Fibroblast of pulmonary artery (primary cell): Measurements from ENCODE around the gene ACP2.

Source experiments
- DNase-seq: peaks from one replicate; pipeline ENCODE4 v3.0.0-alpha.2; 2010; ENCODE audit warnings: low read depth
- H3K4me3 ChIP-seq: replicated peaks from 2 replicates; pipeline ENCODE4 v1.5.1; 2011; ENCODE audit warnings: low read depth, mild to moderate bottlenecking, control low read depth, low read length, moderate library complexity
- CTCF ChIP-seq: IDR thresholded peaks from 2 replicates; pipeline ENCODE4 v1.5.1; 2011; ENCODE audit warnings: mild to moderate bottlenecking, control low read depth, low read length, inconsistent platforms; ENCODE audit errors: missing control alignments

ACP2 gene

GRCh38 chr11:47269002-47269828, 20.6 kb upstream of the ACP2 start:
- peak overlapping the region; percentile 70 for H3K4me3 ChIP-seq
- peak; percentile 87 for DNase-seq
- peak; percentile 3 for TF ChIP-seq CTCF

- H3K4me3 ChIP-seq: no peak overlapping the region
- no peak for TF ChIP-seq CTCF
- DNase-seq: no peak
Observed at GRCh38 chr11:47268448-47269001, 19.9 kb upstream of the ACP2 start.

GRCh38 chr11:47267876-47268275, 19.3 kb upstream of the ACP2 start:
- no peak overlapping the region for H3K4me3 ChIP-seq
- TF ChIP-seq CTCF: no peak
- no peak for DNase-seq

- no peak overlapping the region for H3K4me3 ChIP-seq
- DNase-seq: peak; percentile 9
- TF ChIP-seq CTCF: no peak
Observed at GRCh38 chr11:47264521-47264920, 15.9 kb upstream of the ACP2 start.

GRCh38 chr11:47264119-47264518, 15.5 kb upstream of the ACP2 start:
- no peak overlapping the region for H3K4me3 ChIP-seq
- DNase-seq: no peak
- no peak for TF ChIP-seq CTCF

- TF ChIP-seq CTCF: no peak
- no peak for DNase-seq
- no peak overlapping the region for H3K4me3 ChIP-seq
Observed at GRCh38 chr11:47261291-47261800, 12.7 kb upstream of the ACP2 start.
